Endothelial cell of umbilical vein (primary cell): Measurements from ENCODE around the gene HCFC1R1. TPM values are rescaled to one million over a fixed set of nuclear protein-coding genes. Genes with fewer than 3 reads are reported as not detected.

Experiments used
- BruUV-seq: library from RNA; stranded (reverse); fragments of 400-500 nt; replicated peaks from 2 replicates; lab custom pipeline; 2021; lab: Mats Ljungman, UMichigan
- CTCF ChIA-PET: fragments of 300-600, 350-600 bp; sonication (Branson Sonifier 250); formaldehyde crosslinking; loops from one replicate; lab custom pipeline; 2021; ENCODE audit warnings: antibody characterized with exemption, inconsistent platforms; lab: Charles Lee
- POLR2A ChIA-PET: fragments of 300-600, 350-600 bp; sonication (Branson Sonifier 250); formaldehyde crosslinking; loops from one replicate; lab custom pipeline; 2021; ENCODE audit warnings: antibody characterized with exemption, inconsistent platforms; lab: Charles Lee
- DNase-seq: peaks from one replicate; pipeline ENCODE4 v3.0.0-alpha.2; 2011; ENCODE audit warnings: low read depth, low spot score
- FAIRE-seq: peaks from 2 replicates; lab custom pipeline; 2011; peaks lifted over from hg19 to GRCh38; lab: Jason Lieb, UNC
- H2AFZ ChIP-seq: 2 replicates; pipeline ENCODE4 v1.6.0; 2012; ENCODE audit warnings: low read depth, low read length, control low read depth, inconsistent platforms
- H3K27ac ChIP-seq: 2 replicates; pipeline ENCODE4 v1.5.1; 2011; ENCODE audit warnings: low read depth, mild to moderate bottlenecking, control low read depth, low read length, moderate library complexity; ENCODE audit not compliant: insufficient read depth
- H3K27me3 ChIP-seq, 2 experiments: 2 replicates each; pipeline versions ENCODE4 v1.6.0 to v1.6.1; 2011; ENCODE audit warnings: low read length in 2 of 2, mixed read lengths in 1 of 2; ENCODE audit not compliant: control insufficient read depth in 2 of 2, insufficient read depth in 2 of 2
- H3K36me3 ChIP-seq, 2 experiments: 2 replicates in 1 of 2; 3 replicates in 1 of 2; pipeline ENCODE4 v1.5.1; 2011; ENCODE audit warnings: low read length in 2 of 2, mild to moderate bottlenecking in 1 of 2, moderate library complexity in 1 of 2; ENCODE audit not compliant: control insufficient read depth in 2 of 2, insufficient read depth in 2 of 2; ENCODE audit errors: extremely low read depth in 1 of 2
- H3K4me1 ChIP-seq: 3 replicates; pipeline ENCODE4 v1.5.1; 2011; ENCODE audit warnings: mild to moderate bottlenecking, low read length; ENCODE audit not compliant: control insufficient read depth, insufficient read depth; ENCODE audit errors: extremely low read depth
- H3K4me2 ChIP-seq: 2 replicates; pipeline ENCODE4 v1.6.1; 2011; ENCODE audit warnings: low read length, control low read depth, mixed read lengths; ENCODE audit not compliant: insufficient read depth
- H3K4me3 ChIP-seq, 3 experiments: fragments of 200-600 bp in 1 of 3; sonication (generic), shearing (Covaris generic) in 1 of 3; replicated peaks in 1 of 3; 2 replicates each; pipeline ENCODE4 v1.5.1; 2011 to 2016; ENCODE audit warnings: control low read depth in 3 of 3, low read length in 3 of 3, mild to moderate bottlenecking in 2 of 3, inconsistent platforms in 1 of 3, low read depth in 1 of 3, moderate library complexity in 1 of 3; ENCODE audit not compliant: insufficient read depth in 1 of 3
- H3K79me2 ChIP-seq: 2 replicates; pipeline ENCODE4 v1.6.0; 2012; ENCODE audit warnings: low read length, inconsistent platforms; ENCODE audit not compliant: control insufficient read depth, insufficient read depth
- H3K9ac ChIP-seq: replicated peaks from 2 replicates; pipeline ENCODE3; 2011; ENCODE audit warnings: low read length, control low read depth; ENCODE audit not compliant: insufficient read depth; ENCODE audit errors: extremely low read depth
- H3K9me1 ChIP-seq: replicated peaks from 3 replicates; pipeline ENCODE4 v1.6.0; 2011; ENCODE audit warnings: mild to moderate bottlenecking, low read length; ENCODE audit not compliant: control insufficient read depth, insufficient read depth; ENCODE audit errors: extremely low read depth
- H3K9me3 ChIP-seq: replicated peaks from 2 replicates; pipeline ENCODE4 v1.5.1; 2012; ENCODE audit warnings: low read length, inconsistent platforms; ENCODE audit not compliant: control insufficient read depth, insufficient read depth
- H4K20me1 ChIP-seq: replicated peaks from 2 replicates; pipeline ENCODE3; 2011; ENCODE audit warnings: mild to moderate bottlenecking, low read length; ENCODE audit not compliant: control insufficient read depth, insufficient read depth; ENCODE audit errors: extremely low read depth
- EZH2 ChIP-seq: IDR thresholded peaks from 2 replicates; pipeline ENCODE4 v1.6.1; 2012; ENCODE audit warnings: borderline replicate concordance, low read depth, mild to moderate bottlenecking, moderate library complexity, low read length, inconsistent platforms; ENCODE audit not compliant: severe bottlenecking
- FOS ChIP-seq: IDR thresholded peaks from 2 replicates; pipeline ENCODE4 v1.6.1; 2011; ENCODE audit warnings: mild to moderate bottlenecking, low read length, moderate library complexity, borderline replicate concordance; ENCODE audit not compliant: insufficient read depth
- GATA2 ChIP-seq: IDR thresholded peaks from 2 replicates; pipeline ENCODE4 v1.7.0; 2011; ENCODE audit warnings: low read depth, mild to moderate bottlenecking, moderate library complexity, mixed read lengths, low read length; ENCODE audit not compliant: insufficient read length, insufficient read depth
- JUN ChIP-seq: IDR thresholded peaks from 2 replicates; pipeline ENCODE4 v1.6.1; 2011; ENCODE audit warnings: borderline replicate concordance, low read depth; ENCODE audit not compliant: insufficient read length, insufficient read depth
- MYC ChIP-seq: IDR thresholded peaks from one replicate; pipeline ENCODE4 v1.6.1; 2011; ENCODE audit warnings: mild to moderate bottlenecking, low read depth, low read length
- POLR2A ChIP-seq: IDR thresholded peaks from 2 replicates; pipeline ENCODE4 v1.6.1; 2012; ENCODE audit warnings: low read depth, mild to moderate bottlenecking, control low read depth, low read length
- POLR2AphosphoS5 ChIP-seq: IDR thresholded peaks from 2 replicates; pipeline ENCODE4 v1.6.1; 2012; ENCODE audit warnings: low read depth, mild to moderate bottlenecking, control low read depth, low read length, moderate library complexity; ENCODE audit not compliant: insufficient read depth
- dilution Hi-C: fragments of 300-500 bp; cut with MboI; formaldehyde crosslinking; loops from one replicate; pipeline ENCODE4 v1.15.0; 2019; ENCODE audit warnings: low sequenced_read_pairs; ENCODE audit not compliant: extremely low pct_ligation_motif_present
- intact Hi-C: fragments of 100-400 bp; cut with micrococcal nuclease; formaldehyde crosslinking; loops from one replicate; pipeline ENCODE4 v1.10.0; 2022
- polyA plus RNA-seq, 4 experiments: library from polyadenylated mRNA; depleted of rRNA in 3 of 4; stranded (reverse) in 3 of 4; unstranded in 1 of 4; fragments of >200 nt; gene quantifications; 2 replicates each; pipeline versions ENCODE4 v1.2.1 to v1.2.3, GENCODE V29; 2011 to 2012; ENCODE audit warnings: missing spikeins in 1 of 4
- total RNA-seq: library from RNA; stranded (reverse); gene quantifications from 2 replicates; pipeline ENCODE4 v1.2.3, GENCODE V29; 2021
- TF ChIP-seq, protein P1 (sequence below): IDR thresholded peaks from 2 replicates; pipeline ENCODE4 v1.6.1; 2011; ENCODE audit not compliant: insufficient read depth, insufficient read length
- TF ChIP-seq, protein P2 (sequence below), 2 donors: IDR thresholded peaks; 1 replicate in 1 of 2; 2 replicates in 1 of 2; pipeline ENCODE4 v1.5.1; 2011; ENCODE audit warnings: low read length in 2 of 2, mild to moderate bottlenecking in 2 of 2, moderate library complexity in 2 of 2, control low read depth in 1 of 2, inconsistent platforms in 1 of 2, low read depth in 1 of 2; ENCODE audit not compliant: insufficient read depth in 1 of 2; ENCODE audit errors: extremely low read depth in 1 of 2

Gene HCFC1R1
- total and polyA plus RNA-seq, 2 donors (not counting 3 experiments of a cell fraction or from before 2014, with no cell fraction given), result 28.7 to 49.3 TPM

DNA sequence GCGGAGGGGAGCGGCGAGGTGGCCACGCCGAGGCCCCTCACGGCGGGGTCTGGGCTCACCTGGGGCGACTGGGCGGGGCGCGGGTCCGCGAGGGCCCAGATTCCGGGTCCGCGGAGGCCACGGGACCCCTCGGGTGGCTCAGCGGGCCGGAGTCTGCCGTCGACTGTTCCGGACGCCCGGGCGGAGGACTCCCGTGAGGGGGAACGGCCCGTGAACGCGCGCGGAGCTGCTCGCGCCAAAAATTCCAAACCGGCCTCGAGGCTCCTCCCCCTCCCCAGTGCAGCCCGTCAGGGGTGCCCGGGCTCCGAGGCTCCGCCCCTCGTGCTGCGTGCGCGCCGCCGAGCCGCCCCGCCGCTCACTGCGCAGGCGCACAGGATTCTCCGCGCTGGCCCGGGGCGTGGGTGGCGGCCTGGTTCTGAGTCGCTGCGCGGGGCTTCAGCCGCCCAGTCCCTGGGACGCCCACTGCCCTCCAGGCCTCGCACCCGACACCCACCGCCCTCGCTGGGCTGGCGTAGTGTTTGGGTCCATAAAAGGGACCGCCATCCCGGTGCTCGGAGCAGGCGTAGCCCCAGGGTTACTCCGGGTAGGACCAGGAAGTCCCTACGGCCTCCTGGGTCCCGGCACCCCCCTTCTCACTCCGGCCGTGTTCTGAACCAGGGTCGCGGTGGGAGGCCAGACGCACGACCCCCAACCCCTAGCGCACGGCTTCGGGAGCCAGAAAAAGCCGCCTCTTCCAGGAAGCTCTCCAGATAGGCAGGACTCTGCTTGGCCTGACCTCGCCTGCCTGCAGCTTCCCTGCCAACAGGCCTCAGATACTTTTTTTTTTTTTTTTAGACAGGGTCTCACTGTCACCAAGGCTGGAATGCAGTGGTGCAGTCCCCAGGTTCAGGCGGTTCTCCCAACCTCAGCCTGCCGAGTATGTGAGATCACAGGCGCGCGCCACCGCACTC is 43.2 kb downstream of the HCFC1R1 start, which contains the start of gene PKMYT1:
Gene PKMYT1, minus strand, starts transcription at position 220 of the 950 bp plus-strand sequence. CDS start 789 bp downstream, outside the sequence.
- H3K9me1 ChIP-seq, result no peaks in the 10 kb centered on the region
- BruUV-seq, result TSS peak; percentile 94
- DNase-seq (peak; percentile 90), FAIRE-seq (peak; percentile 88)
- H3K9me3 ChIP-seq, result no peaks in the 10 kb centered on the region
- H3K27ac ChIP-seq, result peak within 1 kb of the TSS; percentile 49
- peak within 1 kb of the TSS; percentile 68 for H3K4me2 ChIP-seq
- H4K20me1 ChIP-seq, result no peaks in the 10 kb centered on the region
- POLR2A ChIA-PET, result interaction anchor here (0.6 to 1.5 kb wide), 3 partner anchors 9 to 67 kb away, joined by 3 read pairs; no protein-coding TSS in a partner anchor
- H3K9ac ChIP-seq, result peak within 1 kb of the TSS; percentile 79
- peaks cover 5% of the 10 kb centered on the region for H3K79me2 ChIP-seq
- CTCF ChIA-PET, result interaction anchor here (1.6 to 2.8 kb wide), 3 partner anchors 10 to 53 kb away, joined by 4 to 10 read pairs (median 8); no protein-coding TSS in a partner anchor
- H2AFZ ChIP-seq, result peak within 1 kb of the TSS; percentile 97
- H3K36me3 ChIP-seq, result no peaks in the 10 kb centered on the region
- TF ChIP-seq POLR2AphosphoS5 (peak; percentile 96), GATA2 (no peak), MYC (no peak), POLR2A (peak; percentile 97), EZH2 (no peak), JUN (no peak), FOS (no peak)
- TF ChIP-seq, protein P1, sequence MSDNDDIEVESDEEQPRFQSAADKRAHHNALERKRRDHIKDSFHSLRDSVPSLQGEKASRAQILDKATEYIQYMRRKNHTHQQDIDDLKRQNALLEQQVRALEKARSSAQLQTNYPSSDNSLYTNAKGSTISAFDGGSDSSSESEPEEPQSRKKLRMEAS, result peak; percentile 24
- TF ChIP-seq, protein P2, sequence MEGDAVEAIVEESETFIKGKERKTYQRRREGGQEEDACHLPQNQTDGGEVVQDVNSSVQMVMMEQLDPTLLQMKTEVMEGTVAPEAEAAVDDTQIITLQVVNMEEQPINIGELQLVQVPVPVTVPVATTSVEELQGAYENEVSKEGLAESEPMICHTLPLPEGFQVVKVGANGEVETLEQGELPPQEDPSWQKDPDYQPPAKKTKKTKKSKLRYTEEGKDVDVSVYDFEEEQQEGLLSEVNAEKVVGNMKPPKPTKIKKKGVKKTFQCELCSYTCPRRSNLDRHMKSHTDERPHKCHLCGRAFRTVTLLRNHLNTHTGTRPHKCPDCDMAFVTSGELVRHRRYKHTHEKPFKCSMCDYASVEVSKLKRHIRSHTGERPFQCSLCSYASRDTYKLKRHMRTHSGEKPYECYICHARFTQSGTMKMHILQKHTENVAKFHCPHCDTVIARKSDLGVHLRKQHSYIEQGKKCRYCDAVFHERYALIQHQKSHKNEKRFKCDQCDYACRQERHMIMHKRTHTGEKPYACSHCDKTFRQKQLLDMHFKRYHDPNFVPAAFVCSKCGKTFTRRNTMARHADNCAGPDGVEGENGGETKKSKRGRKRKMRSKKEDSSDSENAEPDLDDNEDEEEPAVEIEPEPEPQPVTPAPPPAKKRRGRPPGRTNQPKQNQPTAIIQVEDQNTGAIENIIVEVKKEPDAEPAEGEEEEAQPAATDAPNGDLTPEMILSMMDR (IDR thresholded peaks at IDR 0.05; ENCODE audit: extremely low read depth in 1 of 2, insufficient read depth in 1 of 2, low read depth in 1 of 2, low read length in 2 of 2), result no peak
- peak within 1 kb of the TSS; percentile 53 to 74 (median 55) for H3K4me3 ChIP-seq
- intact Hi-C loops (loop anchor here (1.0 kb wide), 1 partner anchor 11 kb away; the partner anchor contains the start of gene PAQR4), dilution Hi-C loops (no loop called here)
- H3K27me3 ChIP-seq, result no peaks in the 10 kb centered on the region
- H3K4me1 ChIP-seq, result peaks cover 10% of the 10 kb centered on the region
